GM19240 (cell line): ENCODE data around the gene PKP4.
"Not testable (repeated sequence)": the region's sequence is repeated elsewhere in the genome, so short reads cannot be mapped to it uniquely, and the experiment has no call there.

ENCODE experiments used
- DNase-seq: peaks from one replicate; pipeline ENCODE4 v3.0.0; 2011; ENCODE audit warnings: low spot score; ENCODE audit not compliant: insufficient read length

The PKP4 gene

GRCh38 chr2:158676295-158676694 lies 219.5 kb downstream of the PKP4 start:
- no peak for DNase-seq

GRCh38 chr2:158676696-158677095 lies 219.9 kb downstream of the PKP4 start:
- DNase-seq = no peak

GRCh38 chr2:158677542-158677941 lies 220.8 kb downstream of the PKP4 start:
- DNase-seq = no peak

- no peak for DNase-seq
Observed at GRCh38 chr2:158681816-158682215, 225.1 kb downstream of the PKP4 start.

GRCh38 chr2:158685646-158686045 lies 228.9 kb downstream of the PKP4 start:
- DNase-seq = no peak

- DNase-seq = no peak
Observed at GRCh38 chr2:158686210-158686691, 229.5 kb downstream of the PKP4 start.

- DNase-seq = no peak
Observed at GRCh38 chr2:158687315-158687714, 230.6 kb downstream of the PKP4 start.

- DNase-seq = no peak
Observed at GRCh38 chr2:158688721-158689120, 232.0 kb downstream of the PKP4 start.

GRCh38 chr2:158689391-158689790 lies 232.6 kb downstream of the PKP4 start:
- no peak for DNase-seq

- DNase-seq = no peak
Observed at GRCh38 chr2:158690823-158691222, 234.1 kb downstream of the PKP4 start.

- no peak for DNase-seq
Observed at GRCh38 chr2:158691619-158692018, 234.9 kb downstream of the PKP4 start.

- no peak for DNase-seq
Observed at GRCh38 chr2:158692372-158693103, 235.8 kb downstream of the PKP4 start.

- no peak for DNase-seq
Observed at GRCh38 chr2:158693476-158693875, 236.7 kb downstream of the PKP4 start.

GRCh38 chr2:158695305-158695704 lies 238.6 kb downstream of the PKP4 start:
- no peak for DNase-seq

- DNase-seq = not testable (repeated sequence)
Observed at GRCh38 chr2:158695744-158696143, 239.0 kb downstream of the PKP4 start.

GRCh38 chr2:158699323-158699722 lies 242.6 kb downstream of the PKP4 start:
- DNase-seq = no peak

- DNase-seq = no peak
Observed at GRCh38 chr2:158701101-158701500, 244.3 kb downstream of the PKP4 start.

GRCh38 chr2:158702740-158703139 lies 246.0 kb downstream of the PKP4 start:
- DNase-seq = no peak

- DNase-seq = not testable (repeated sequence)
Observed at GRCh38 chr2:158704724-158705465, 248.1 kb downstream of the PKP4 start.

- no peak for DNase-seq
Observed at GRCh38 chr2:158712791-158713522, 256.2 kb downstream of the PKP4 start.

- no peak for DNase-seq
Observed at GRCh38 chr2:158713523-158714138, 256.9 kb downstream of the PKP4 start.

GRCh38 chr2:158714420-158714819 lies 257.7 kb downstream of the PKP4 start:
- no peak for DNase-seq
